K562 (cell line): ENCODE data around the gene LTBP4. TPM values are rescaled to one million over a fixed set of nuclear protein-coding genes. Genes with fewer than 3 reads are reported as not detected.

ENCODE experiments used
- ATAC-seq: fragments of 200-7000 bp; cut with Tn5 transposase; 3 replicates; pipeline ENCODE4 v1.9.1; 2020; ENCODE audit warnings: moderate library complexity
- BruUV-seq: library from RNA; stranded (reverse); fragments of 400-500 nt; replicated peaks from 2 replicates; lab custom pipeline; 2021; lab: Mats Ljungman, UMichigan
- CTCF ChIA-PET: fragments of 300-600 bp; formaldehyde crosslinking; extraction: SDS; loops from one replicate; lab custom pipeline; 2021; ENCODE audit warnings: low intra/inter-chr PET ratio; lab: Yijun Ruan, JAX
- POLR2A ChIA-PET: fragments of 300-600, 350-650 bp; sonication (Branson Sonifier 250); formaldehyde crosslinking; extraction: SDS; loops from one replicate; lab custom pipeline; 2021; ENCODE audit warnings: antibody characterized with exemption, inconsistent platforms; lab: Yijun Ruan, JAX
- DNase-seq, 4 experiments: peaks; one replicate each; pipeline versions ENCODE4 v3.0.0 to v3.0.0-alpha.2; 2011 to 2018; ENCODE audit warnings: low spot score in 3 of 4, mixed read lengths in 3 of 4; ENCODE audit errors: extremely low read depth in 1 of 4
- FAIRE-seq: peaks from 2 replicates; lab custom pipeline; 2011; peaks lifted over from hg19 to GRCh38; lab: Jason Lieb, UNC
- H2AFZ ChIP-seq: 2 replicates; pipeline ENCODE4 v1.6.0; 2011; ENCODE audit warnings: low read depth, low read length, control low read depth, inconsistent platforms
- H3K27ac ChIP-seq: fragments of 200-600 bp; 3 replicates; pipeline ENCODE4 v1.8.0; 2011; ENCODE audit warnings: low read depth, mild to moderate bottlenecking, control low read depth, inconsistent platforms, low read length, moderate library complexity, mixed read lengths; ENCODE audit errors: extremely low read depth
- H3K27me3 ChIP-seq, 2 experiments: fragments of 300-600 bp in 1 of 2; 2 replicates in 1 of 2; 3 replicates in 1 of 2; pipeline versions ENCODE4 v1.6.0 to v1.8.0; 2011; ENCODE audit warnings: inconsistent platforms in 2 of 2, low read length in 2 of 2, mild to moderate bottlenecking in 1 of 2, mixed read lengths in 1 of 2, moderate library complexity in 1 of 2; ENCODE audit not compliant: control insufficient read depth in 2 of 2, insufficient read depth in 2 of 2
- H3K36me3 ChIP-seq: fragments of 300-600 bp; 3 replicates; pipeline ENCODE4 v1.8.0; 2011; ENCODE audit warnings: mild to moderate bottlenecking, low read length, inconsistent platforms; ENCODE audit not compliant: control insufficient read depth, insufficient read depth
- H3K4me1 ChIP-seq, 2 experiments: fragments of 200-600 bp in 1 of 2; replicated peaks in 1 of 2; 2 replicates in 1 of 2; 3 replicates in 1 of 2; pipeline versions ENCODE4 v1.5.1 to v1.8.0; 2011; ENCODE audit warnings: inconsistent platforms in 2 of 2, low read length in 2 of 2, mild to moderate bottlenecking in 1 of 2, mixed read lengths in 1 of 2, moderate library complexity in 1 of 2; ENCODE audit not compliant: control insufficient read depth in 2 of 2, insufficient read depth in 2 of 2
- H3K4me2 ChIP-seq: 2 replicates; pipeline ENCODE4 v1.6.1; 2011; ENCODE audit warnings: low read length, control low read depth, inconsistent platforms, mixed read lengths; ENCODE audit not compliant: insufficient read depth
- H3K4me3 ChIP-seq: fragments of 200-600 bp; sonication (generic), shearing (Covaris generic); 2 replicates; pipeline ENCODE4 v1.5.1; 2016; ENCODE audit warnings: control low read depth, inconsistent platforms
- H3K79me2 ChIP-seq: fragments of 200-600 bp; 3 replicates; pipeline ENCODE4 v1.8.0; 2011; ENCODE audit warnings: low read length, inconsistent platforms; ENCODE audit not compliant: control insufficient read depth, insufficient read depth
- H3K9ac ChIP-seq, 2 experiments: 2 replicates each; pipeline versions ENCODE4 v1.6.0 to v1.6.1; 2011; ENCODE audit warnings: low read depth in 2 of 2, low read length in 2 of 2, control low read depth in 1 of 2, inconsistent platforms in 1 of 2, mild to moderate bottlenecking in 1 of 2, mixed read lengths in 1 of 2; ENCODE audit not compliant: insufficient read depth in 1 of 2
- H3K9me1 ChIP-seq: one replicate; pipeline ENCODE4 v1.6.0; 2011; ENCODE audit warnings: inconsistent platforms, mild to moderate bottlenecking, low read length, moderate library complexity; ENCODE audit not compliant: control insufficient read depth, insufficient read depth
- H3K9me3 ChIP-seq: replicated peaks from 2 replicates; pipeline ENCODE4 v1.5.1; 2011; ENCODE audit warnings: low read depth, low read length, inconsistent platforms; ENCODE audit not compliant: control insufficient read depth, insufficient read depth
- H4K20me1 ChIP-seq: replicated peaks from 2 replicates; pipeline ENCODE4 v1.6.1; 2011; ENCODE audit warnings: low read length, inconsistent platforms, mixed read lengths; ENCODE audit not compliant: control insufficient read depth, insufficient read depth
- E2F6 ChIP-seq, 2 experiments: IDR thresholded peaks; 2 replicates each; pipeline ENCODE4 v1.6.1; 2011; ENCODE audit warnings: borderline replicate concordance in 1 of 2, control low read depth in 1 of 2, low read depth in 1 of 2, low read length in 1 of 2, mild to moderate bottlenecking in 1 of 2, mixed read lengths in 1 of 2, moderate library complexity in 1 of 2; ENCODE audit not compliant: insufficient read depth in 1 of 2, insufficient read length in 1 of 2, poor library complexity in 1 of 2, severe bottlenecking in 1 of 2; ENCODE audit errors: extremely low read depth in 1 of 2
- HNRNPL ChIP-seq: fragments of 200-400 bp; formaldehyde crosslinking; IDR thresholded peaks from 2 replicates; pipeline ENCODE4 v1.6.1; 2017; ENCODE audit warnings: low read depth, mild to moderate bottlenecking, low read length
- IRF2 ChIP-seq: sonication (generic); formaldehyde crosslinking; IDR thresholded peaks from 2 replicates; pipeline ENCODE4 v1.8.1; 2022; ENCODE audit warnings: mild to moderate bottlenecking, missing genetic modification reagents
- MAFG ChIP-seq: fragments of 450-650 bp; conservative IDR thresholded peaks from 2 replicates; pipeline ENCODE4 v1.6.1; 2016; ENCODE audit warnings: missing genetic modification characterization, missing compliant biosample characterization
- MXI1 ChIP-seq: IDR thresholded peaks from 2 replicates; pipeline ENCODE4 v1.6.1; 2011; ENCODE audit warnings: low read depth, mild to moderate bottlenecking, improper control_type of control experiment, low read length
- MYNN ChIP-seq, 2 experiments: sonication (generic); formaldehyde crosslinking in 1 of 2; IDR thresholded peaks; 2 replicates each; pipeline versions ENCODE4 v1.5.0 to v1.6.1; 2016 to 2020; ENCODE audit warnings: antibody characterized with exemption in 1 of 2, missing genetic modification reagents in 1 of 2
- PCBP1 ChIP-seq: fragments of 200-400 bp; formaldehyde crosslinking; IDR thresholded peaks from 2 replicates; pipeline ENCODE4 v1.6.1; 2018; ENCODE audit warnings: mild to moderate bottlenecking, low read depth, low read length; ENCODE audit not compliant: poor library complexity, severe bottlenecking
- SUPT5H ChIP-seq: fragments of 450-650 bp; IDR thresholded peaks from 2 replicates; pipeline ENCODE4 v1.6.1; 2016
- ZNF140 ChIP-seq: fragments of 250-450 bp; sonication (Bioruptor Pico); IDR thresholded peaks from 2 replicates; pipeline ENCODE4 v1.8.0; 2021; ENCODE audit warnings: moderate library complexity, mild to moderate bottlenecking, inconsistent platforms
- ZNF282 ChIP-seq: sonication (generic); formaldehyde crosslinking; IDR thresholded peaks from 2 replicates; pipeline ENCODE4 v1.8.1; 2023; ENCODE audit warnings: missing genetic modification reagents
- WGBS: fragments of 100-300 bp; shearing (Covaris generic); methylation state at CpG from one replicate; pipeline ENCODE4 v1.1.6; 2016; ENCODE audit warnings: low coverage, mixed read lengths; ENCODE audit not compliant: insufficient coverage; ENCODE audit errors: missing lambda C conversion rate; 5-methylcytosine and 5-hydroxymethylcytosine counted together
- in situ Hi-C: fragments of 300-500 bp; cut with MboI; formaldehyde crosslinking; loops from 4 replicates; pipeline ENCODE4 v1.15.0; 2018; ENCODE audit warnings: inconsistent platforms, mixed read lengths
- intact Hi-C: fragments of 100-400 bp; cut with micrococcal nuclease; formaldehyde crosslinking; loops from 2 replicates; pipeline ENCODE4 v1.14.2; 2022
- polyA plus RNA-seq, 8 experiments: library from polyadenylated mRNA; depleted of rRNA in 4 of 8; stranded (reverse) in 5 of 8; unstranded in 3 of 8; fragments of >200 nt; fragmentation: Nextera tagmentation in 2 of 8; fragmentation: Illumina TruSeq in 1 of 8; extraction: Ambion mirVana in 2 of 8; extraction: Trizol in 1 of 8; gene quantifications; 2 replicates each; pipeline versions ENCODE4 v1.2.1 to v1.2.3, GENCODE V29; 2011 to 2014; ENCODE audit warnings: inconsistent platforms in 1 of 8, missing spikeins in 1 of 8
- total RNA-seq, 7 experiments: library from RNA; depleted of rRNA in 6 of 7; stranded (reverse); fragments of >200 nt in 6 of 7; fragmentation: Illumina TruSeq in 2 of 7; extraction: Trizol in 2 of 7; gene quantifications; 2 replicates each; pipeline versions ENCODE4 v1.2.1 to v1.2.3, GENCODE V29; 2011 to 2021; ENCODE audit warnings: low replicate concordance in 1 of 7

Gene LTBP4
- total and polyA plus RNA-seq, 9 of the 15 experiments (the other 6 are each of a cell fraction or from before 2014, with no cell fraction given): 0.35 to 160 (median 31.6) TPM

GRCh38 chr19:40667602-40668001 lies 66.4 kb downstream of the LTBP4 start:
- Histone ChIP-seq H3K4me2 (no peak overlapping the region), H3K4me3 (no peak overlapping the region), H3K27ac (no peak overlapping the region; the same call in 2 of the 3 replicates), H3K4me1 (peaks cover 39 to 51% of the 10 kb centered on the region in 2 experiments), H4K20me1 (no peaks in the 10 kb centered on the region), H3K9me3 (peaks cover 17% of the 10 kb centered on the region), H2AFZ (no peak overlapping the region), H3K9ac (no peak overlapping the region), H3K27me3 (no peaks in the 10 kb centered on the region), H3K36me3 (peaks cover 59% of the 10 kb centered on the region), H3K79me2 (no peaks in the 10 kb centered on the region; the same call in 2 of the 3 replicates), H3K9me1 (no peaks in the 10 kb centered on the region)
- ATAC-seq (no peak), DNase-seq (no peak), FAIRE-seq (no peak)
- intact Hi-C loops (loop anchor here (2.0 kb wide), 1 partner anchor 23 kb away; the partner anchor contains the start of gene NUMBL), in situ Hi-C loops (no loop called here)
- ChIA-PET POLR2A (no interaction called here), CTCF (no interaction called here)
- no TSS peak for BruUV-seq
- WGBS: 100% methylated on average over 11 of the region's 14 CpGs
- TF ChIP-seq ZNF140 (CRISPR knock-in tag): no peak
- TF ChIP-seq SUPT5H: no peak
- TF ChIP-seq ZNF282 (CRISPR knock-in tag): no peak
- TF ChIP-seq MYNN (IDR thresholded peaks at IDR 0.05): no peak
- no peak for TF ChIP-seq MYNN (CRISPR knock-in tag; IDR thresholded peaks at IDR 0.05)
- TF ChIP-seq PCBP1: peak; percentile 49
- TF ChIP-seq IRF2 (CRISPR knock-in tag): no peak
- TF ChIP-seq MXI1: no peak
- TF ChIP-seq HNRNPL: peak; percentile 87
- no peak for TF ChIP-seq E2F6 (IDR thresholded peaks at IDR 0.05; ENCODE audit: borderline replicate concordance in 1 of 2, extremely low read depth in 1 of 2, insufficient read depth in 1 of 2, insufficient read length in 1 of 2, low read depth in 1 of 2, low read length in 1 of 2, poor library complexity in 1 of 2, severe bottlenecking in 1 of 2)
- TF ChIP-seq MAFG (tag): no peak
